Lung (tissue), 12 donors: ENCODE results near the gene MRFAP1. TPM values are rescaled to one million over a fixed set of nuclear protein-coding genes. Genes with fewer than 3 reads are reported as not detected.

ENCODE experiments used
- ATAC-seq: fragments of 200-7000 bp; cut with Tn5 transposase; one replicate; pipeline ENCODE4 v1.9.1; 2020; ENCODE audit warnings: moderate number of reproducible peaks; ENCODE audit not compliant: insufficient read depth, low FRiP score
- DNase-seq, 3 donors: peaks; one replicate each; pipeline ENCODE4 v3.0.0-alpha.2; 2013 to 2017
- H3K27ac ChIP-seq, 2 donors: one replicate each; pipeline ENCODE4 v1.5.1; 2013; ENCODE audit warnings: mild to moderate bottlenecking in 2 of 2, moderate library complexity in 2 of 2, control low read depth in 1 of 2, inconsistent platforms in 1 of 2, low read depth in 1 of 2, low read length in 1 of 2
- H3K27me3 ChIP-seq, 3 donors: one replicate each; pipeline ENCODE4 v1.5.1; 2013; ENCODE audit warnings: low read length in 2 of 3; ENCODE audit not compliant: control insufficient read depth in 3 of 3, insufficient read depth in 3 of 3
- H3K36me3 ChIP-seq, 4 donors: one replicate each; pipeline ENCODE4 v1.5.1; 2013; ENCODE audit warnings: low read length in 4 of 4, mild to moderate bottlenecking in 1 of 4, moderate library complexity in 1 of 4; ENCODE audit not compliant: control insufficient read depth in 4 of 4, insufficient read depth in 4 of 4
- H3K4me1 ChIP-seq, 5 donors: one replicate each; pipeline ENCODE4 v1.5.1; 2013; ENCODE audit warnings: low read length in 5 of 5, mild to moderate bottlenecking in 2 of 5, moderate library complexity in 1 of 5; ENCODE audit not compliant: control insufficient read depth in 5 of 5, insufficient read depth in 5 of 5
- H3K4me3 ChIP-seq: one replicate; pipeline ENCODE4 v1.5.1; 2013; ENCODE audit warnings: mild to moderate bottlenecking, control low read depth, moderate library complexity
- H3K9ac ChIP-seq, 2 donors: one replicate each; pipeline ENCODE4 v1.5.1; 2013; ENCODE audit warnings: low read length in 2 of 2, control low read depth in 1 of 2; ENCODE audit not compliant: insufficient read depth in 1 of 2
- H3K9me3 ChIP-seq, 4 donors: one replicate each; pipeline ENCODE4 v1.5.1; 2013; ENCODE audit warnings: low read length in 3 of 4, mild to moderate bottlenecking in 1 of 4, moderate library complexity in 1 of 4; ENCODE audit not compliant: control insufficient read depth in 4 of 4, insufficient read depth in 3 of 4
- WGBS, 2 donors: extraction: QIAGEN DNeasy Blood & Tissue Kit; methylation state at CpG; one replicate each; pipeline ENCODE4 v1.1.7; 2013; 5-methylcytosine and 5-hydroxymethylcytosine counted together
- polyA plus RNA-seq, 2 donors: library from polyadenylated mRNA; stranded (reverse); fragments of 200-250 nt; gene quantifications; one replicate each; pipeline ENCODE4 v1.2.1, GENCODE V29; 2013
- total RNA-seq, 2 donors: library from RNA; depleted of rRNA in 1 of 2; stranded (reverse); fragments of >200 nt in 1 of 2; gene quantifications; one replicate each; pipeline ENCODE4 v1.2.1, GENCODE V29; 2014 to 2021
- TF ChIP-seq, protein P1 (sequence below): IDR thresholded peaks from 2 replicates; pipeline ENCODE4 v1.5.1; 2012; ENCODE audit warnings: mild to moderate bottlenecking; ENCODE audit errors: control extremely low read depth, extremely low read depth
- donor health status: control.
- donor health status: control.
- donor health status: Bipolar disorder and iron deficiency.
- donor health status: healthy.
- donor health status: DM: yes; HTN: yes; CAD: no.

The MRFAP1 gene
- total and polyA plus RNA-seq, 4 donors, result 183 to 286 (median 218) TPM

DNA sequence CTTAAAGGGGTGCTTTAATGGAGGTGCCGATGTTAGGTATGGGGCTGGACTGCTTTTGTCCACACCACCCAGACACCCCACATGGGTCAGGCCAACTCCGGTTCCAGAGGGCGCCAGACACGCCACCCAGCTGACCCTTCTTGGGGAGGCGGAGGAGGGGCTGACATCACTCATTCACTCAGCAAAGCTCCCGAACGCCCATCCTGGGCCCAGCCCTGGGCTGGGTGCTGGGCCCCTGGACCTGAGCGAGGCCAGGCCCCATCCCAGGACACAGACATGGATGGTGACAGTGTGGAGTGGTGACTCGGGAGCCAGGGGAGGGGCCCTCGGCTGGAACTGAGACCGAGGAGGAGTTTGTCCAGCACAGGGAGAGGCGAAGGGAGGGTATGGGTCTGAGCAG is 37.4 kb upstream of the MRFAP1 start:
- Histone ChIP-seq H3K27me3 (no peaks in the 10 kb centered on the region), H3K9me3 (peaks cover 0 to 16% (median 2%) of the 10 kb centered on the region in 4 donors), H3K36me3 (peaks cover 4 to 60% (median 31%) of the 10 kb centered on the region in 4 donors), H3K4me3 (no peak overlapping the region), H3K4me1 (no peaks in the 10 kb centered on the region), H3K9ac (no peak overlapping the region), H3K27ac (no peak overlapping the region)
- 92 to 96% methylated on average over 12 of the region's 12 CpGs for WGBS, 2 donors
- ATAC-seq (no peak), DNase-seq (no peak)
- TF ChIP-seq, protein P1, sequence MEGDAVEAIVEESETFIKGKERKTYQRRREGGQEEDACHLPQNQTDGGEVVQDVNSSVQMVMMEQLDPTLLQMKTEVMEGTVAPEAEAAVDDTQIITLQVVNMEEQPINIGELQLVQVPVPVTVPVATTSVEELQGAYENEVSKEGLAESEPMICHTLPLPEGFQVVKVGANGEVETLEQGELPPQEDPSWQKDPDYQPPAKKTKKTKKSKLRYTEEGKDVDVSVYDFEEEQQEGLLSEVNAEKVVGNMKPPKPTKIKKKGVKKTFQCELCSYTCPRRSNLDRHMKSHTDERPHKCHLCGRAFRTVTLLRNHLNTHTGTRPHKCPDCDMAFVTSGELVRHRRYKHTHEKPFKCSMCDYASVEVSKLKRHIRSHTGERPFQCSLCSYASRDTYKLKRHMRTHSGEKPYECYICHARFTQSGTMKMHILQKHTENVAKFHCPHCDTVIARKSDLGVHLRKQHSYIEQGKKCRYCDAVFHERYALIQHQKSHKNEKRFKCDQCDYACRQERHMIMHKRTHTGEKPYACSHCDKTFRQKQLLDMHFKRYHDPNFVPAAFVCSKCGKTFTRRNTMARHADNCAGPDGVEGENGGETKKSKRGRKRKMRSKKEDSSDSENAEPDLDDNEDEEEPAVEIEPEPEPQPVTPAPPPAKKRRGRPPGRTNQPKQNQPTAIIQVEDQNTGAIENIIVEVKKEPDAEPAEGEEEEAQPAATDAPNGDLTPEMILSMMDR, result no peak

DNA sequence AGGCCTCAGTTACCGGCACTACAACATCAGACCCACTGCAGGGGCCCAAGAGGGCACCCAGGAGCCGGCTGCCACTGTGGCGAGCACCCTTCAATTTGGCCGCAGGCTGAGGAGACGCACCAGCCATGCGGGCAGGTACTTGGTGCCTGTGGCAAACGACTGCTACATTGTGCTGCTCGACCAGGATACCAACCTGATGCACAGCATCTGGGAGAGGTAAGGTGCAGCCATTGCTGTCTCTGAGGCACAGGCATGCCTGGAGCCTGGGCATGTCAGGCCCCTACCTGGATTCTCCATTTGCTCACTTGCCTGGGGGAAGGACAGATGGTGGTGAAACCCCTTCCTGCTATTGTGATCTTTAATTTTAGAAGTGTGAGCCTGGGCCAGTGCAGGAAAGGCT is 35.4 kb upstream of the MRFAP1 start:
- H3K36me3 ChIP-seq, result peaks cover 4 to 69% (median 29%) of the 10 kb centered on the region in 4 donors
- H3K9ac ChIP-seq, result no peak overlapping the region
- no peak overlapping the region for H3K4me3 ChIP-seq
- peaks cover 0 to 16% (median 2%) of the 10 kb centered on the region in 4 donors for H3K9me3 ChIP-seq
- ATAC-seq (no peak), DNase-seq (no peak)
- no peak overlapping the region for H3K27ac ChIP-seq
- 97 to 98% methylated on average over 8 of the region's 8 CpGs for WGBS, 2 donors
- TF ChIP-seq, protein P1, result no peak
- no peaks in the 10 kb centered on the region for H3K27me3 ChIP-seq
- H3K4me1 ChIP-seq, result no peaks in the 10 kb centered on the region

DNA sequence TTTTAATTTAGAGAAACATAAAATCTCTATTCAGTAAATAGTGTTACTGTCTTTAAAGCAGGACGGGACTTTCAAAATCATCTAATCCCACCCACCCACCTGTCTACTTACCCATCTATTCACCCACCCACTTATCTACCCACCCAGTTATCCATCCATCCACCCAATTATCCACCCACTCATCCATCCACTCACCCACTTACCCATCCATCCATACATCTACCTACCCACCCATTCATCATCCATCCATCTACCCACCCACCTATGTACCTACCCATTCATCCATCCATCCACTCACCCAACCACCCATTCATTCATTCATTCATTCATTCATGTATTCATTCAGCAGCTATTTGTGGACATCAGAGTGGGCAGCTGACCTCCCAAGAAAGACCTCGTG is 34.9 kb upstream of the MRFAP1 start:
- no peak overlapping the region for H3K4me3 ChIP-seq
- no peaks in the 10 kb centered on the region for H3K4me1 ChIP-seq
- TF ChIP-seq, protein P1, result no peak
- no peak for DNase-seq
- no peak overlapping the region for H3K9ac ChIP-seq
- no peak for ATAC-seq
- H3K27me3 ChIP-seq, result no peaks in the 10 kb centered on the region
- peaks cover 0 to 16% (median 2%) of the 10 kb centered on the region in 4 donors for H3K9me3 ChIP-seq
- WGBS, 2 donors, result 96 to 97% methylated on average over 2 of the region's 2 CpGs
- no peak overlapping the region for H3K27ac ChIP-seq
- peaks cover 4 to 69% (median 31%) of the 10 kb centered on the region in 4 donors for H3K36me3 ChIP-seq
